Ishikawa (cell line): ENCODE measurements around the gene ZSCAN20.

Experiments
- CEBPB ChIP-seq: IDR thresholded peaks from 2 replicates; pipeline ENCODE4 v1.6.1; 2012
- CREB1 ChIP-seq: IDR thresholded peaks from 2 replicates; pipeline ENCODE4 v1.6.1; 2012; ENCODE audit warnings: low read depth
- EGR1 ChIP-seq: IDR thresholded peaks from 2 replicates; pipeline ENCODE4 v1.6.1; 2012
- EP300 ChIP-seq: IDR thresholded peaks from 2 replicates; pipeline ENCODE4 v1.6.1; 2012; ENCODE audit warnings: borderline replicate concordance
- FOXM1 ChIP-seq: IDR thresholded peaks from 2 replicates; pipeline ENCODE4 v1.6.1; 2012; ENCODE audit warnings: low read depth, borderline replicate concordance
- MAX ChIP-seq: IDR thresholded peaks from 2 replicates; pipeline ENCODE4 v1.6.1; 2012
- NFIC ChIP-seq: IDR thresholded peaks from 2 replicates; pipeline ENCODE4 v1.6.1; 2012
- RAD21 ChIP-seq: IDR thresholded peaks from 2 replicates; pipeline ENCODE4 v1.6.1; 2012; ENCODE audit warnings: low read depth
- REST ChIP-seq: IDR thresholded peaks from 2 replicates; pipeline ENCODE4 v1.6.1; 2012; ENCODE audit warnings: low read depth, mild to moderate bottlenecking
- TAF1 ChIP-seq: IDR thresholded peaks from 2 replicates; pipeline ENCODE4 v1.6.1; 2012; ENCODE audit warnings: low read depth, mild to moderate bottlenecking
- TCF12 ChIP-seq: IDR thresholded peaks from 2 replicates; pipeline ENCODE4 v1.6.1; 2012; ENCODE audit warnings: low read depth
- TEAD4 ChIP-seq: IDR thresholded peaks from 2 replicates; pipeline ENCODE4 v1.6.1; 2012
- USF1 ChIP-seq: IDR thresholded peaks from 2 replicates; pipeline ENCODE4 v1.6.1; 2012
- YY1 ChIP-seq: IDR thresholded peaks from 2 replicates; pipeline ENCODE4 v1.6.1; 2012; ENCODE audit warnings: low read depth
- ZBTB7A ChIP-seq: IDR thresholded peaks from 2 replicates; pipeline ENCODE4 v1.6.1; 2012; ENCODE audit warnings: low read depth

ZSCAN20 gene

GRCh38 chr1:33472269-33472980 lies at the start of gene ZSCAN20:
ZSCAN20 (plus strand) TSS chr1:33472645; CDS start chr1:33479289, 6,644 bp downstream.
- peak; percentile 23; the same call in 1 of the 2 replicates for TF ChIP-seq TCF12
- TF ChIP-seq ZBTB7A, result peak; percentile 46; the same call in 1 of the 2 replicates
- no peak for TF ChIP-seq EGR1
- TF ChIP-seq FOXM1, result no peak
- TF ChIP-seq TAF1, result 0 out of 2 replicates have a peak, but pooled peaks have one; percentile 46
- peak; percentile 50; the same call in 1 of the 2 replicates for TF ChIP-seq MAX

GRCh38 chr1:33424205-33424604 lies 48.2 kb upstream of the ZSCAN20 start:
- TF ChIP-seq RAD21 (no peak), NFIC (no peak), CEBPB (no peak), YY1 (no peak), USF1 (no peak), TEAD4 (no peak)

GRCh38 chr1:33424610-33425009 lies 47.8 kb upstream of the ZSCAN20 start:
- TF ChIP-seq FOXM1 (no peak), TCF12 (no peak), TAF1 (no peak), NFIC (no peak), EGR1 (no peak), EP300 (no peak), CEBPB (no peak), YY1 (no peak), REST (no peak), ZBTB7A (no peak), RAD21 (no peak), CREB1 (no peak)

- no peak for TF ChIP-seq NFIC
- TF ChIP-seq MAX, result no peak
- no peak for TF ChIP-seq TAF1
- TF ChIP-seq USF1, result no peak
- no peak for TF ChIP-seq RAD21
- no peak for TF ChIP-seq TEAD4
- TF ChIP-seq EGR1, result no peak
- no peak for TF ChIP-seq ZBTB7A
- no peak for TF ChIP-seq CEBPB
- no peak for TF ChIP-seq YY1
- TF ChIP-seq FOXM1, result no peak
- no peak for TF ChIP-seq EP300
These were observed 46.5 kb upstream of the ZSCAN20 start for GRCh38 chr1:33425900-33426299.

GRCh38 chr1:33426916-33427315 lies 45.5 kb upstream of the ZSCAN20 start:
- TF ChIP-seq TCF12, result no peak
- no peak for TF ChIP-seq RAD21
- no peak for TF ChIP-seq TEAD4
- TF ChIP-seq MAX, result no peak
- TF ChIP-seq FOXM1, result no peak
- no peak for TF ChIP-seq CEBPB
- no peak for TF ChIP-seq NFIC
- no peak for TF ChIP-seq REST
- no peak for TF ChIP-seq ZBTB7A
- no peak for TF ChIP-seq EP300
- TF ChIP-seq EGR1, result no peak
- TF ChIP-seq USF1, result no peak
- TF ChIP-seq YY1, result no peak
- TF ChIP-seq TAF1, result no peak
- TF ChIP-seq CREB1, result no peak

GRCh38 chr1:33428661-33429060 lies 43.8 kb upstream of the ZSCAN20 start:
- TF ChIP-seq REST, result no peak
- TF ChIP-seq FOXM1, result no peak
- TF ChIP-seq MAX, result no peak
